HG02678 (cell line): ENCODE results near the gene PABPN1.
"Not testable (repeated sequence)": the region's sequence is repeated elsewhere in the genome, so short reads cannot be mapped to it uniquely, and the experiment has no call there.

Experiments
- ATAC-seq: cut with Tn5 transposase; IDR thresholded peaks from one replicate; pipeline ENCODE4 v1.9.1; 2021; ENCODE audit warnings: mild to moderate bottlenecking, moderate library complexity; ENCODE audit not compliant: unreplicated experiment

PABPN1 gene

GRCh38 chr14:23301288-23301968 is 19.8 kb upstream of the PABPN1 start:
- peak; percentile 79 for ATAC-seq

- peak; percentile 9 for ATAC-seq
These were observed 19.3 kb upstream of the PABPN1 start for GRCh38 chr14:23301969-23302289.

GRCh38 chr14:23302290-23303225 is 18.7 kb upstream of the PABPN1 start, which contains the start of gene PPP1R3E:
Gene PPP1R3E, minus strand, starts transcription at chr14:23302859. Its CDS starts 283 bp downstream, at chr14:23302576.
- ATAC-seq: peak; percentile 34

GRCh38 chr14:23306412-23307145 is 14.7 kb upstream of the PABPN1 start, which contains the start of gene BCL2L2:
Gene BCL2L2, plus strand, starts transcription at chr14:23306833. Its CDS starts 935 bp downstream, at chr14:23307768.
- peak; percentile 18 for ATAC-seq

- no peak for ATAC-seq
These were observed 14.1 kb upstream of the PABPN1 start for GRCh38 chr14:23307146-23307530.

- no peak for ATAC-seq
These were observed 13.3 kb upstream of the PABPN1 start for GRCh38 chr14:23307687-23308644.

- ATAC-seq: no peak
These were observed 12.4 kb upstream of the PABPN1 start for GRCh38 chr14:23308721-23309445.

- ATAC-seq: no peak
These were observed 10.7 kb upstream of the PABPN1 start for GRCh38 chr14:23310546-23310945.

GRCh38 chr14:23316300-23316699 is 5.0 kb upstream of the PABPN1 start:
- no peak for ATAC-seq

GRCh38 chr14:23319746-23320583 is 1.3 kb upstream of the PABPN1 start:
- ATAC-seq: no peak

GRCh38 chr14:23321572-23322547 is 603 bp downstream of the PABPN1 start:
- peak; percentile 11 for ATAC-seq

GRCh38 chr14:23322568-23323517 is 1.6 kb downstream of the PABPN1 start:
- ATAC-seq: no peak

- ATAC-seq: no peak
These were observed 2.7 kb downstream of the PABPN1 start for GRCh38 chr14:23323838-23324454.

- no peak for ATAC-seq
These were observed 3.2 kb downstream of the PABPN1 start for GRCh38 chr14:23324455-23324846.

GRCh38 chr14:23324993-23325392 is 3.7 kb downstream of the PABPN1 start:
- ATAC-seq: no peak

GRCh38 chr14:23325746-23326145 is 4.5 kb downstream of the PABPN1 start:
- ATAC-seq: not testable (repeated sequence)
